Tibial nerve (tissue), 4 donors: ENCODE data around the gene DNAI7.

ENCODE experiments used
- CTCF ChIP-seq, 5 experiments: fragments of 200-600 bp in 3 of 5; fragments of 450-650 bp in 2 of 5; sonication (generic) in 3 of 5; IDR thresholded peaks; one replicate each; pipeline ENCODE4 v1.5.1; 2016 to 2019; ENCODE audit warnings: antibody characterized with exemption in 5 of 5, mild to moderate bottlenecking in 3 of 5, moderate library complexity in 2 of 5
- EP300 ChIP-seq, 2 donors: sonication (generic); formaldehyde crosslinking; IDR thresholded peaks; one replicate each; pipeline ENCODE4 v1.6.1; 2017; ENCODE audit warnings: antibody characterized with exemption in 2 of 2, mild to moderate bottlenecking in 1 of 2

- TF ChIP-seq CTCF (IDR thresholded peaks at IDR 0.05) (no peak), EP300 (IDR thresholded peaks at IDR 0.05) (no peak)
Observed at GRCh38 chr12:25110260-25110659, 84.7 kb downstream of the DNAI7 start.
